Fibroblast of villous mesenchyme (primary cell): ENCODE results near the gene LAMA4. TPM values are rescaled to one million over a fixed set of nuclear protein-coding genes. Genes with fewer than 3 reads are reported as not detected.

Experiments used
- DNase-seq: peaks from one replicate; pipeline ENCODE4 v3.0.0-alpha.2; 2010; ENCODE audit warnings: low read depth
- H3K4me3 ChIP-seq: 2 replicates; pipeline ENCODE4 v1.5.1; 2011; ENCODE audit warnings: low read depth, mild to moderate bottlenecking, low read length
- total RNA-seq: library from RNA; depleted of rRNA; stranded (reverse); fragments of >200 nt; gene quantifications from 2 replicates; pipeline ENCODE4 v1.2.3, GENCODE V29; 2012
- TF ChIP-seq, protein P1 (sequence below): IDR thresholded peaks from 2 replicates; pipeline ENCODE4 v1.5.1; 2012; ENCODE audit warnings: low read depth, mild to moderate bottlenecking, low read length; ENCODE audit not compliant: insufficient read depth

LAMA4 gene
- total RNA-seq, 1 donor = 481 TPM

DNA sequence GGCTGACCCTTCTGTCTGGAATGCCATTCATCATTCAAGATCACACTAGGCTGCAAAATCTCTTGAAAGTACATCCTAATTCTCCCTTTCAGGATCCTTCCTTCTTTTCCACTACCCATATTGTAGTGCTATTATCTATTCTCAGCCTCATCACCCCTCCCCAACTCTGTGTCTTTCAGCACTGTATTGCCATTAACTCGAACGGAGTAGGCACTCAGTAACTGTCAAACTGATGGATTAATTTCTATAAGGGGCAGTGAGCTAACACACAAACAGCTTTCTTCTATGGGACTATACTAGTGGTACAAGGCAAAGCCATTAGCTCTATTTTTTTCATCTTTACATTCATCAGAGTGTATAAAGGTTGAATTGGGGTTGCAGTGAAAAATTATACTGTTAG is 46.6 kb downstream of the LAMA4 start:
- DNase-seq = no peak
- H3K4me3 ChIP-seq = no peak overlapping the region
- TF ChIP-seq, protein P1, sequence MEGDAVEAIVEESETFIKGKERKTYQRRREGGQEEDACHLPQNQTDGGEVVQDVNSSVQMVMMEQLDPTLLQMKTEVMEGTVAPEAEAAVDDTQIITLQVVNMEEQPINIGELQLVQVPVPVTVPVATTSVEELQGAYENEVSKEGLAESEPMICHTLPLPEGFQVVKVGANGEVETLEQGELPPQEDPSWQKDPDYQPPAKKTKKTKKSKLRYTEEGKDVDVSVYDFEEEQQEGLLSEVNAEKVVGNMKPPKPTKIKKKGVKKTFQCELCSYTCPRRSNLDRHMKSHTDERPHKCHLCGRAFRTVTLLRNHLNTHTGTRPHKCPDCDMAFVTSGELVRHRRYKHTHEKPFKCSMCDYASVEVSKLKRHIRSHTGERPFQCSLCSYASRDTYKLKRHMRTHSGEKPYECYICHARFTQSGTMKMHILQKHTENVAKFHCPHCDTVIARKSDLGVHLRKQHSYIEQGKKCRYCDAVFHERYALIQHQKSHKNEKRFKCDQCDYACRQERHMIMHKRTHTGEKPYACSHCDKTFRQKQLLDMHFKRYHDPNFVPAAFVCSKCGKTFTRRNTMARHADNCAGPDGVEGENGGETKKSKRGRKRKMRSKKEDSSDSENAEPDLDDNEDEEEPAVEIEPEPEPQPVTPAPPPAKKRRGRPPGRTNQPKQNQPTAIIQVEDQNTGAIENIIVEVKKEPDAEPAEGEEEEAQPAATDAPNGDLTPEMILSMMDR = no peak

DNA sequence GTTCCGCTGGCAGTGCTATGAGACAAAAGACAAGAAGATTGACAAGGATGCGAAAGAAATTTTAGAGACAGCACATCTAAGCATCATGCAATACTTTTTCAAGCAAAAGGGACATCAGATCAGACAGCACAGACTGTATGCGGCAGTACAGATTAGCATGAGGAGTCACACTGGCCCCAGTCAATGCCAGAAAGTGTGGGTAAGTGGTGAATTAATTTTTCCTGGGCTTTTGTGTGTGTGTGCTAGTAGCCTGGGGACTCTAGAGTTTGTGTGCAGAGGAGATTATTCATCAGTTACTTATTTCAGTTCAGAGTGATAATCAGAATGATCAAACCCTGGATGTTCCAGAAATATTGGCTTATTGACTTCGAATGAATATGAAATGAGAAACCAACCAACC is 47.2 kb downstream of the LAMA4 start:
- DNase-seq = no peak
- no peak overlapping the region for H3K4me3 ChIP-seq
- TF ChIP-seq, protein P1 = no peak

DNA sequence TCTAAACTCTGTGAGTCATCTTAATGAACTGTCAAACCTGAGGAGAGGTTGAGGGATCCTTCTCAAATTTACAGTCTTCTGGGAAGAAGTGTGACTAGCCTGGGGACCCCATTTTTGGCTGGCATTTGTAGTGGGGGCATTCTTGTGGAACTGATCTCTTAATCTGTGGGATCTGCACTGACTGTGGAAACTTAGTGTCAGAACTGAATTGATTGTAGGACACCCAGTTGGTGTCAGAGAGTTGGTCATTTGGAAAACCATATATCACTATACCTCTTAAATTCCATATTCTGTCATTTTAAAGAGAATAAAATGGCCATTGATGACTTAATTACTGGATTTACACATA is 48.3 kb downstream of the LAMA4 start:
- TF ChIP-seq, protein P1 = no peak
- H3K4me3 ChIP-seq = no peak overlapping the region
- no peak for DNase-seq

DNA sequence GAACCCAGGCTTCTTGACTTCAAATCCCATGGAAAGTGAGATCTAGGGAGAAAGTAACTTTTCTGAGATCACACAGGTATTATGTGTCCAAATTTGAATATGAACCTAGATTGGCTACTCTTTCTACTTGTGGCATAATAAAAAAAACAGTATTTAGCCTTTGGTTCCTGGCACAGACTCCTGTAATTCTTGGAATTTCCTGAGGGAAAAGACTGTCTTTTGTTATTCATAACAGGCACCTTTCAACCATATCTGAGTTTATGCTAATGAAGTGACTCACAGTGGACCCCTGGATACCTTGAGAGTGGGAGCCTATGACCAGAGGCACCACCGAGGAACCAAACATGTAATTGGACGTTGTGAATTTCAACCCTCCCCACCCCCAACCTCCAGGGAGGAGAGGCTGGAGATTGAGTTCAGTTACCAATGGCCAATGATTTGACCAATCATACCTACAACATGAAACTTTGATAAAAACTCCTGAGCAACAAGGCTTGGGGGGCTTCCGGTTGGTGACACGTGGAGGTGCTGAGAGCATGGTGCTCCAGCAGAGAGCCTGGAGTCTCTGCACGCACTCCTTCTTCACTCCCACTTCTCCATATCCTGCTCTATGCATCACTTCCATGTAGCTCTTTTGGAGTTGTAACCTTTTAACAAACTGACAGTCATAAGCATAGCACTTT is 48.8 kb downstream of the LAMA4 start:
- no peak for DNase-seq
- TF ChIP-seq, protein P1 = no peak
- H3K4me3 ChIP-seq = no peak overlapping the region

DNA sequence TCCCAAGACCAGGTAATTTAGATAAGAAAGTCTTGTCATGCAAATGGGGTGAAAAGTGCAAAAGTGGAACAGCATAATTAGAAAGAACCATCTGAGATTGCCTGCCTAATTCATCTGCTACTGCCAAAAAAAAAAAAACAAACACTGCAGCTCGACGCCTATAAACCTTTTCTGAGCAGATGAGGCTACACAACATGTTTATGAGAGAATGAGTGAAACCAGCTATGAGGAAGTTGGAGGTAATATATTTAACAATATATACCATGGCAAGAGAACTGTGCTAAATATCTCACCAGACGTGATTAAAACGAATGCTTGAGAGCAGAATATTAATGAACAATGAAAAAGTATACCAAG is 50.0 kb downstream of the LAMA4 start:
- DNase-seq = peak; percentile 38
- TF ChIP-seq, protein P1 = no peak
- H3K4me3 ChIP-seq = no peak overlapping the region

DNA sequence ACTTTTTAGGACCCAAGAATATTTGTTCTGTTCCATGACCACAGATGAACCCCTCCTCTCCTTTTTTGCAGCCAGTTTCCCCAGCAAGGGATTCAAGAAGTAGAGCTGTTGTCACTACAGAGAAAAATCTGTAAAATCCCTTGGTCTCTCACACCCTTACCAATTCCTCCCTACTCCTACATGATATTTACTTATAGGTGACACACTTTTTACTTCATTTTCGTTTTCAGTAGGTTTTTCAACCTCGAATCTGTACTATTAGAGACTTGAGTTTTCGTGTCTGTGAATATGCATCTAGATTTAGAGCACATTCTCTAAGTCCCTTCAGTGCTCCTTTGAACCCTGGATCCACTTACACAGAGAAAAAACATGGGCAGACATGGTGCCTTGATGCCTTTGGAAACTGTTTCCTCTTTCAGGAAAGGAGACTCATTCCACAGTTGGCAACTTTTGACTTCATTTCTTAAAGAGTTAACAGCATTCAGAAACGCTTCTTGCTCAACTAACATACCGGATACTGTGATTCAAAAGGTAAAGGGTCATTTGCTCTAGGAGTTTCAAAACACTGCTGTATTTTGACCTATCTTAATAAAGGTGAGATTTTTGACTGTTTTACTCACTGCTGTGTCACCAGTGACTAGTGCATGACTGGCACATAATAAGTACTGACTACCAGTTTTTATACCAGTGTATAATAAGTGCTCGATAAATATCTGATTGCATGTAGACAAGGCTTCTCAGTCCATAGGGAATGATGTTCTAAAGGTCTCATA is 50.6 kb downstream of the LAMA4 start:
- H3K4me3 ChIP-seq = no peak overlapping the region
- TF ChIP-seq, protein P1 = no peak
- DNase-seq = peak; percentile 78
